KMS-11 (cell line): Measurements from ENCODE around the gene TMEM107.

Experiments used
- H2AFZ ChIP-seq: fragments of 200-600 bp; sonication (generic); 2 replicates; pipeline ENCODE4 v1.6.1; 2016; ENCODE audit warnings: antibody characterized with exemption, mixed run types, low read depth
- H3K27ac ChIP-seq: fragments of 200-600 bp; sonication (generic); 2 replicates; pipeline ENCODE4 v1.6.1; 2016; ENCODE audit warnings: mild to moderate bottlenecking, mixed run types
- H3K27me3 ChIP-seq: fragments of 200-600 bp; sonication (generic); 2 replicates; pipeline ENCODE4 v1.6.1; 2017; ENCODE audit warnings: mild to moderate bottlenecking, low read depth, mixed run types, moderate library complexity; ENCODE audit not compliant: insufficient read depth
- H3K36me3 ChIP-seq: fragments of 200-600 bp; sonication (generic); 2 replicates; pipeline ENCODE4 v1.6.1; 2017; ENCODE audit warnings: mild to moderate bottlenecking, mixed run types; ENCODE audit not compliant: insufficient read depth
- H3K4me1 ChIP-seq: fragments of 200-600 bp; sonication (generic); 2 replicates; pipeline ENCODE4 v1.6.1; 2016; ENCODE audit warnings: mild to moderate bottlenecking, low read depth, mixed run types; ENCODE audit not compliant: poor library complexity, severe bottlenecking
- H3K4me2 ChIP-seq: fragments of 200-600 bp; sonication (generic); 2 replicates; pipeline ENCODE4 v1.7.0; 2016; ENCODE audit warnings: mild to moderate bottlenecking, mixed run types
- H3K4me3 ChIP-seq: fragments of 200-600 bp; sonication (generic); IDR thresholded peaks from 2 replicates; pipeline ENCODE4 v1.6.1; 2017; ENCODE audit warnings: low read depth, low read length, mixed read lengths; ENCODE audit not compliant: insufficient read depth
- H3K79me2 ChIP-seq: fragments of 200-600 bp; sonication (generic); 2 replicates; pipeline ENCODE4 v1.6.1; 2016; ENCODE audit warnings: low read depth, mixed run types; ENCODE audit not compliant: insufficient read depth
- H3K9ac ChIP-seq: fragments of 200-600 bp; sonication (generic); 2 replicates; pipeline ENCODE4 v1.6.1; 2016; ENCODE audit warnings: mild to moderate bottlenecking, mixed run types
- H4K20me1 ChIP-seq: fragments of 200-600 bp; sonication (generic); 2 replicates; pipeline ENCODE4 v1.6.1; 2016; ENCODE audit warnings: mild to moderate bottlenecking, mixed run types; ENCODE audit not compliant: insufficient read depth
- CTCF ChIP-seq: fragments of 200-600 bp; sonication (generic); conservative IDR thresholded peaks from 2 replicates; pipeline ENCODE4 v1.6.1; 2017; ENCODE audit warnings: low read depth, mild to moderate bottlenecking, antibody characterized with exemption, low read length, moderate library complexity, mixed read lengths

TMEM107 gene

GRCh38 chr17:8204761-8205555 lies 28.8 kb upstream of the TMEM107 start:
- TF ChIP-seq CTCF, result no peak
- H3K27ac ChIP-seq, result no peak overlapping the region

GRCh38 chr17:8192070-8192815 lies 16.1 kb upstream of the TMEM107 start:
- Histone ChIP-seq H3K4me3 (no peak overlapping the region), H4K20me1 (no peaks in the 10 kb centered on the region), H3K36me3 (no peaks in the 10 kb centered on the region), H3K4me2 (no peak overlapping the region), H3K79me2 (no peaks in the 10 kb centered on the region), H3K9ac (no peak overlapping the region), H2AFZ (no peak overlapping the region), H3K27ac (no peak overlapping the region), H3K27me3 (no peaks in the 10 kb centered on the region), H3K4me1 (peaks cover 9% of the 10 kb centered on the region)
- TF ChIP-seq CTCF, result no peak

More at GRCh38 chr17:8204761-8205555, 28.8 kb upstream of the TMEM107 start:
- Histone ChIP-seq H3K4me3 (no peak overlapping the region), H3K79me2 (peaks cover 10% of the 10 kb centered on the region; the same call in 1 of the 2 replicates), H3K4me1 (no peaks in the 10 kb centered on the region), H3K9ac (no peak overlapping the region), H3K27me3 (no peaks in the 10 kb centered on the region), H2AFZ (no peak overlapping the region), H3K36me3 (no peaks in the 10 kb centered on the region), H3K4me2 (no peak overlapping the region), H4K20me1 (no peaks in the 10 kb centered on the region)

- Histone ChIP-seq H2AFZ (no peak overlapping the region), H3K4me1 (peaks cover 9% of the 10 kb centered on the region), H3K27ac (peak overlapping the region; percentile 29; the same call in 1 of the 2 replicates), H3K9ac (no peak overlapping the region), H3K4me2 (peak overlapping the region; percentile 80), H3K36me3 (no peaks in the 10 kb centered on the region), H3K4me3 (peak overlapping the region; percentile 15), H3K27me3 (no peaks in the 10 kb centered on the region), H4K20me1 (no peaks in the 10 kb centered on the region), H3K79me2 (no peaks in the 10 kb centered on the region)
- no peak for TF ChIP-seq CTCF
These were observed 14.3 kb upstream of the TMEM107 start for GRCh38 chr17:8190506-8190905.

GRCh38 chr17:8189711-8190477 lies 13.7 kb upstream of the TMEM107 start, which contains the start of gene BORCS6:
BORCS6 (minus strand) TSS chr17:8190180; CDS start chr17:8190140, 40 bp downstream.
- H3K9ac ChIP-seq, result peak within 1 kb of the TSS; percentile 49; the same call in 1 of the 2 replicates
- H3K36me3 ChIP-seq, result no peaks in the 10 kb centered on the region
- peaks cover 9% of the 10 kb centered on the region for H3K4me1 ChIP-seq
- H2AFZ ChIP-seq, result peak within 1 kb of the TSS; percentile 57; the same call in 1 of the 2 replicates
- peak within 1 kb of the TSS; percentile 15 for H3K4me3 ChIP-seq
- H3K4me2 ChIP-seq, result peak within 1 kb of the TSS; percentile 80
- H3K27me3 ChIP-seq, result no peaks in the 10 kb centered on the region
- H3K79me2 ChIP-seq, result no peaks in the 10 kb centered on the region
- TF ChIP-seq CTCF, result no peak
- H4K20me1 ChIP-seq, result no peaks in the 10 kb centered on the region
- peak within 1 kb of the TSS; percentile 43; the same call in 1 of the 2 replicates for H3K27ac ChIP-seq
